Keratinocyte (primary cell): Measurements from ENCODE around the gene EPYC. TPM values are rescaled to one million over a fixed set of nuclear protein-coding genes. Genes with fewer than 3 reads are reported as not detected.

Source experiments
- DNase-seq: peaks from one replicate; pipeline ENCODE4 v3.0.0-alpha.2; 2011; ENCODE audit warnings: low read depth, missing footprints, low spot score
- FAIRE-seq: peaks from 2 replicates; lab custom pipeline; 2011; peaks lifted over from hg19 to GRCh38; lab: Jason Lieb, UNC
- H2AFZ ChIP-seq: 2 replicates; pipeline ENCODE4 v1.6.0; 2012; ENCODE audit warnings: low read length, control low read depth, inconsistent platforms; ENCODE audit not compliant: control insufficient read depth
- H3K27ac ChIP-seq: 2 replicates; pipeline ENCODE4 v1.5.1; 2011; ENCODE audit warnings: low read length; ENCODE audit not compliant: control insufficient read depth, insufficient read depth
- H3K27me3 ChIP-seq: 3 replicates; pipeline ENCODE4 v1.6.0; 2011; ENCODE audit warnings: low read length; ENCODE audit not compliant: control insufficient read depth, insufficient read depth; ENCODE audit errors: extremely low read depth
- H3K36me3 ChIP-seq, 2 experiments: 2 replicates in 1 of 2; 3 replicates in 1 of 2; pipeline ENCODE4 v1.5.1; 2011; ENCODE audit warnings: low read length in 2 of 2, mild to moderate bottlenecking in 1 of 2; ENCODE audit not compliant: control insufficient read depth in 2 of 2, insufficient read depth in 2 of 2; ENCODE audit errors: extremely low read depth in 1 of 2
- H3K4me1 ChIP-seq: 3 replicates; pipeline ENCODE4 v1.5.1; 2011; ENCODE audit warnings: low read length; ENCODE audit not compliant: control insufficient read depth, insufficient read depth; ENCODE audit errors: extremely low read depth
- H3K4me2 ChIP-seq: 3 replicates; pipeline ENCODE4 v1.6.0; 2011; ENCODE audit warnings: low read depth, low read length; ENCODE audit not compliant: control insufficient read depth, insufficient read depth; ENCODE audit errors: extremely low read depth
- H3K4me3 ChIP-seq, 3 experiments: fragments of 200-600 bp in 1 of 3; sonication (generic) in 1 of 3; 2 replicates in 2 of 3; 3 replicates in 1 of 3; pipeline ENCODE4 v1.5.1; 2011 to 2016; ENCODE audit warnings: low read length in 3 of 3, mild to moderate bottlenecking in 3 of 3, control low read depth in 2 of 3, inconsistent platforms in 1 of 3, low read depth in 1 of 3, mixed read lengths in 1 of 3, mixed run types in 1 of 3, moderate library complexity in 1 of 3; ENCODE audit not compliant: control insufficient read depth in 2 of 3, insufficient read depth in 2 of 3; ENCODE audit errors: extremely low read depth in 1 of 3
- H3K79me2 ChIP-seq: 2 replicates; pipeline ENCODE4 v1.6.0; 2012; ENCODE audit warnings: low read length; ENCODE audit not compliant: control insufficient read depth, insufficient read depth
- H3K9ac ChIP-seq: 3 replicates; pipeline ENCODE4 v1.6.0; 2011; ENCODE audit warnings: low read length; ENCODE audit not compliant: control insufficient read depth, insufficient read depth; ENCODE audit errors: extremely low read depth
- H3K9me1 ChIP-seq: 3 replicates; pipeline ENCODE4 v1.6.0; 2011; ENCODE audit warnings: low read length; ENCODE audit not compliant: control insufficient read depth, insufficient read depth; ENCODE audit errors: extremely low read depth
- H3K9me3 ChIP-seq: 2 replicates; pipeline ENCODE4 v1.5.1; 2012; ENCODE audit warnings: low read depth, low read length; ENCODE audit not compliant: control insufficient read depth
- H4K20me1 ChIP-seq: 3 replicates; pipeline ENCODE4 v1.6.0; 2011; ENCODE audit warnings: low read length; ENCODE audit not compliant: control insufficient read depth, insufficient read depth; ENCODE audit errors: extremely low read depth
- EZH2 ChIP-seq: IDR thresholded peaks from one replicate; pipeline ENCODE4 v1.6.1; 2012; ENCODE audit warnings: inconsistent platforms, mild to moderate bottlenecking, low read length, moderate library complexity
- dilution Hi-C: fragments of 300-500 bp; cut with MboI; formaldehyde crosslinking; loops from one replicate; pipeline ENCODE4 v1.7.0; 2020; ENCODE audit warnings: low sequenced_read_pairs; ENCODE audit not compliant: extremely low pct_ligation_motif_present
- polyA plus RNA-seq, 5 experiments: library from polyadenylated mRNA; depleted of rRNA in 3 of 5; stranded (reverse) in 3 of 5; stranded (forward) in 1 of 5; unstranded in 1 of 5; fragments of >200 nt; gene quantifications; 1 replicate in 1 of 5; 2 replicates in 3 of 5; 3 replicates in 1 of 5; pipeline versions ENCODE4 v1.2.1 to v1.2.3, GENCODE V29; 2011 to 2012; ENCODE audit warnings: missing spikeins in 2 of 5, low read depth in 1 of 5, low replicate concordance in 1 of 5
- TF ChIP-seq, protein P1 (sequence below), 3 experiments: IDR thresholded peaks in 1 of 3; conservative IDR thresholded peaks in 1 of 3; optimal IDR thresholded peaks in 1 of 3; 2 replicates in 2 of 3; 3 replicates in 1 of 3; pipeline versions ENCODE3 to v1.5.1; 2011; ENCODE audit warnings: low read length in 3 of 3, mild to moderate bottlenecking in 3 of 3, moderate library complexity in 2 of 3, control low read depth in 1 of 3, inconsistent platforms in 1 of 3; ENCODE audit not compliant: insufficient read depth in 2 of 3; ENCODE audit errors: extremely low read depth in 1 of 3

Gene EPYC
- polyA plus RNA-seq, 1 donor (not counting 4 experiments of a cell fraction or from before 2014, with no cell fraction given), result not detected

DNA sequence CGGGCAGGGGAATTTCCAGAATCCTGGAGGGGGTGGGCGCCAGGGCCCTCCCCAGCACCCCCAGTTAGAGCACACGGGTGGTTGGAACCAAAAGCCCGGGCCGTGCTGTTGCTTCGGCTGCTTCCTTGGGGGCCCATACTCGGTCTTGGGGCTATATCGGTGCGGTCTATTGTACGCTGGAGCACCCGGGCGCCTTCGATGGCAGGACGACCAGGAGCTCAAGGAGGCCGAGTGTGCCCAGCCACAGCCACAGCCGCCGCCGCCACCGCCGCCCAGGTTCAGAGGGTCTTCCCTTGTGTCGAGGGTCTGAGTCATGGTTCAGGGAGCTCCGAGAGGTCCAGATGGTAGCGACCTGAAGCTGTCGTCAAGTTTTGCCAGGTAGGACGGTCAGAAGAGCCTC is 50.3 kb downstream of the EPYC start:
- Histone ChIP-seq H3K4me3 (no peak overlapping the region), H3K9ac (no peak overlapping the region), H3K36me3 (no peaks in the 10 kb centered on the region), H3K79me2 (no peaks in the 10 kb centered on the region), H4K20me1 (no peaks in the 10 kb centered on the region), H3K4me2 (no peak overlapping the region), H3K27me3 (no peaks in the 10 kb centered on the region), H3K4me1 (no peaks in the 10 kb centered on the region), H3K27ac (no peak overlapping the region), H2AFZ (no peak overlapping the region), H3K9me3 (no peaks in the 10 kb centered on the region), H3K9me1 (no peaks in the 10 kb centered on the region)
- TF ChIP-seq, protein P1, sequence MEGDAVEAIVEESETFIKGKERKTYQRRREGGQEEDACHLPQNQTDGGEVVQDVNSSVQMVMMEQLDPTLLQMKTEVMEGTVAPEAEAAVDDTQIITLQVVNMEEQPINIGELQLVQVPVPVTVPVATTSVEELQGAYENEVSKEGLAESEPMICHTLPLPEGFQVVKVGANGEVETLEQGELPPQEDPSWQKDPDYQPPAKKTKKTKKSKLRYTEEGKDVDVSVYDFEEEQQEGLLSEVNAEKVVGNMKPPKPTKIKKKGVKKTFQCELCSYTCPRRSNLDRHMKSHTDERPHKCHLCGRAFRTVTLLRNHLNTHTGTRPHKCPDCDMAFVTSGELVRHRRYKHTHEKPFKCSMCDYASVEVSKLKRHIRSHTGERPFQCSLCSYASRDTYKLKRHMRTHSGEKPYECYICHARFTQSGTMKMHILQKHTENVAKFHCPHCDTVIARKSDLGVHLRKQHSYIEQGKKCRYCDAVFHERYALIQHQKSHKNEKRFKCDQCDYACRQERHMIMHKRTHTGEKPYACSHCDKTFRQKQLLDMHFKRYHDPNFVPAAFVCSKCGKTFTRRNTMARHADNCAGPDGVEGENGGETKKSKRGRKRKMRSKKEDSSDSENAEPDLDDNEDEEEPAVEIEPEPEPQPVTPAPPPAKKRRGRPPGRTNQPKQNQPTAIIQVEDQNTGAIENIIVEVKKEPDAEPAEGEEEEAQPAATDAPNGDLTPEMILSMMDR (optimal IDR thresholded peaks at IDR 0.05 in 1 of 3, IDR thresholded peaks at IDR 0.05 in 1 of 3, conservative IDR thresholded peaks at IDR 0.05 in 1 of 3; ENCODE audit: extremely low read depth in 1 of 3, insufficient read depth in 2 of 3, low read length in 3 of 3), result no peak
- no peak for TF ChIP-seq EZH2
- DNase-seq (no peak), FAIRE-seq (no peak)
- dilution Hi-C loops, result no loop called here

DNA sequence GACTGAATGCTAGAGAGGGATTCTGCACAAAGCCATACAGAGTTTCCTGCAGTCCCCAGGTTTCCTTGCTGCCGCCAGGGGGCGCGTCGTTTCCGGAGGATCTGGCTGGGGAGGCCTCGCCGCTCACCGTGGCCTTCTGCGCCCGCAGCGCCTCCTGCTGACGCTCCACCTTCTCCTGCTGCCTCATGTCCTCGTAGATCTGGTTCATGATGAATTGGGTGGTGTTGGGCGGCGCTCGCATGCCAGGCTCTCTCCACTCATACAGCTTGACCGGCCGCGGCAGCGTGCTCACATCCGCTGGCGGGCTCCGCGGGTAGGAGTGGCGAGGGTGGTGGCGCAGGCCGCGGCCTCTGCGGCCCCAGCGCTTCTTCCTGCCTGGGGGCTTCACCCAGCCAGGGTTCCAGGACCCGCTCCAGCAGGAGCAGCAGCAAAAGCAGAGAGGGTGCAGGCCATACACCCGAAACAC is 50.8 kb downstream of the EPYC start:
- no peaks in the 10 kb centered on the region for H3K9me3 ChIP-seq
- H3K27me3 ChIP-seq, result no peaks in the 10 kb centered on the region
- H2AFZ ChIP-seq, result no peak overlapping the region
- H3K4me2 ChIP-seq, result no peak overlapping the region
- H3K36me3 ChIP-seq, result no peaks in the 10 kb centered on the region
- no peak for FAIRE-seq
- DNase-seq, result no peak
- no peak for TF ChIP-seq EZH2
- TF ChIP-seq, protein P1 (optimal IDR thresholded peaks at IDR 0.05 in 1 of 3, IDR thresholded peaks at IDR 0.05 in 1 of 3, conservative IDR thresholded peaks at IDR 0.05 in 1 of 3; ENCODE audit: extremely low read depth in 1 of 3, insufficient read depth in 2 of 3, low read length in 3 of 3), result peak; percentile 30 to 43 (median 38)
- no peak overlapping the region for H3K4me3 ChIP-seq
- H4K20me1 ChIP-seq, result no peaks in the 10 kb centered on the region
- no peak overlapping the region for H3K27ac ChIP-seq
- H3K4me1 ChIP-seq, result no peaks in the 10 kb centered on the region
- no peaks in the 10 kb centered on the region for H3K79me2 ChIP-seq
- dilution Hi-C loops, result no loop called here
- no peak overlapping the region for H3K9ac ChIP-seq
- no peaks in the 10 kb centered on the region for H3K9me1 ChIP-seq
